NCI-H345 (cell line): ENCODE measurements around the gene RGL1.

Experiments
- DNase-seq: peaks from one replicate; lab custom pipeline; 2025; lab: John Stamatoyannopoulos, UW

RGL1 gene

DNA sequence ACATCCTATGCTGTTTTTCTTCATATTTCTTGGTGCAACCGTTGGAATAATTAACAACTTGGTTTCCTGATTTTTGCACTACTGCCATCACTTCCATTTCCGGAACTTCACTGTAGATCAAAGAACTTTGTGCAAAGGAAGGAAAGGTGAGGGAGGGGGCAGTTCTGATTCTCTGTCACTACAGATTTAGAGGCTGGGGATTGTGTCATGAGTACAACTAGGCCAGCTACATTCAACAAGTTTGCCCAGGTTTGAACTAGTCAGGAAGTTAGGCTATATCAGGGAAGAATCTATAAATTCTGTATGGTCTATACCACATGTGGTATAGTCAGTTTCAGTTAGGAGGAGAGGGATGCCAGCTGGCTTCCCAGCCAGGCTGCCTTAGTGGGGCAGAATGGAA lies 84.2 kb downstream of the RGL1 start:
- no peak for DNase-seq

DNA sequence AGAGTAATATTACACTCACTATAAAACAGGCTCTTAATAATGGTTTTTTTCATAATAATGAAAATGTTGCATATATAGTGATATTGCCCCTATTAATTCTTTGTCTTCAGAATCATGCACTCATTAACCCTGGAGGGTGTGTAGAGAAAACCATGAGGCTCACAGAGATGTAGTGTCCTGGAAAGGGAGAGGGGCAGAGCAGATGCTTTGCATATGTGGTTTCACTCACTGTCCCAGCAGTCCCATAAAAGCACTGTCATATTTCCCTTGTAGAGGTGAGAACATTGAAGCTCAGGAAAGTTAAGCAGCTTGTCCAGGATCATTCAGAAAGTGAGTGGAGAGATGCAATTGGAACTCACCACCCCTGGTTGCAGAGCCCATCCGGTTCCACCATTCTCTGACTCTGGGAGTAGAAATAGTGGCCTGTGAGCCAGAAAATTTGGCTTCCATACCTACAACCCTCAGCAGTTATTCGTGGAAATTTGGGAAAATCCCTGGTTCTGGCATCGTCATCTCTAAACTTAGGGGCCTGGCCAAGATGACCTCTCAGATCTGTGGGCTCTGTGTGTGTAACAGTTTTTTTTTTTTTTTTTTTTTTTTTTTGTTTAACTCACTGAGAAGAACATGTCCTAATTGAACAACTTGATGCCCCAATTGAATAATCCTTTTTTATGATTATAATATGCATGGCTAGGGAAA lies 86.4 kb downstream of the RGL1 start:
- DNase-seq, result no peak

DNA sequence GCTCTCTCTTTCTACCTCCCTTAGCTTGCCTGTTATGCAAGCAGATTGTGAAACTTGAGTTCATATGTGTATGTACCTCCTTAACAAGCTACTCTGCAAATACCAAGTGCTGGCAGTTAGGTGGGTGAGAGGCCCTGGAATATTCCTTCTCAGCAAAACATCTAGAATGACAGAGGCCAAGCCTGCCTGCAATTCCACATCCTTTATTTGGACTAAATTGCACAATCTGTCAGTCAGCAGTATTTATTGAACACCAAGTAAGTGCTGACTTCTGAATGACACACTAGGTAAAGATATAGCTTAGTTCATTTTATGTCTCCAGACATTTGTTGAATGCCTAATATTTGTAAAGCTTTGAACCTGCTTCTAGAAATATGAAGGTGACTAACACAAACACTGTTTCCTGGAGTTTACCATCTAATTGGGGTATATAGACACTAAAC lies 87.5 kb downstream of the RGL1 start:
- DNase-seq, result no peak

DNA sequence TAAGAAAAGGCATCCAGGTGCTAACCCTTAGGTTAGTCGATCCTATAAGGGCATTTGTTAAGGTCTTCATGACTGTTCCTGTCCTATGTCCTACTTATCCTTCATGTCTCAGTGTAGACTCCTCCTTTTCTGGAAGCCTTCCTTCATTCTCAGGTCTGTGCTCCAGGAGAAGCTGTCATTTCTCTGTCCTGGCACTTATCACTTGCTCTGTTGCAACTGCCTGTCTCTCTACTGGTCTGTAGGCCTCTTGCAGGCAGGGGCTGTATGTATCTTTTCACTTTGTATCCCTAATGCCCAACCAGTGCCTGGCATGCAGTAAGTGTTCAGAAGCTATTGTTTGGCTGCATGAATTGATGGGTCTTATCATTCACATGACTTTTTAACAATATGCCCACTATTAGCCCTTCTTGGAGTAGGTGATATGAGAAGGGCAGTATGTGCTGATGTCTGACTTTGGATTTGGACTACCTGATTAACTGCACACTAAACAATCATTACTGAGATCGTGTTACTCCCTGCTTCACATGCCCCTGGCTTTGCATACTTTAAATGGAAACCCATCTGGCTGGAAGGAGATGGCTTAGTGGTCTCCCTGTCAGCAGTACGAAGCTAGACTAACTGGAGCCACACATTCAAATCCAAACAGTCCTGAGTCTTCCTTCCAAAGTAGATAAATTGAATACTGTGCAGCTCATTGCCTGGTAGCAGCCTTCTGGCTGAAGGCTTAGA lies 88.8 kb downstream of the RGL1 start:
- DNase-seq, result no peak

DNA sequence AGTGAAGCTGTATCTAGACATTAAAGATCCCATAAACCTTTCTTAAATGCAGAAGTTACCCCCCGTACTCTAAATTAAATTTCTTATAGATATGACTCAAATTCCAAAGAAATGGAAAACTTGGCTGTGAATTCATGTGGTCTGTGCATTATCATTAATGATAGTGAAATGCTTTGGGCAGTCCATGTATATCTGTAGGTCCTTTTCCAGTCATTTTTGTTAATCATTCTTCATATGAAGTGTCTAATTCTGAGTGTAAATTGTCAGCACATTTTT lies 89.3 kb downstream of the RGL1 start:
- DNase-seq, result no peak

DNA sequence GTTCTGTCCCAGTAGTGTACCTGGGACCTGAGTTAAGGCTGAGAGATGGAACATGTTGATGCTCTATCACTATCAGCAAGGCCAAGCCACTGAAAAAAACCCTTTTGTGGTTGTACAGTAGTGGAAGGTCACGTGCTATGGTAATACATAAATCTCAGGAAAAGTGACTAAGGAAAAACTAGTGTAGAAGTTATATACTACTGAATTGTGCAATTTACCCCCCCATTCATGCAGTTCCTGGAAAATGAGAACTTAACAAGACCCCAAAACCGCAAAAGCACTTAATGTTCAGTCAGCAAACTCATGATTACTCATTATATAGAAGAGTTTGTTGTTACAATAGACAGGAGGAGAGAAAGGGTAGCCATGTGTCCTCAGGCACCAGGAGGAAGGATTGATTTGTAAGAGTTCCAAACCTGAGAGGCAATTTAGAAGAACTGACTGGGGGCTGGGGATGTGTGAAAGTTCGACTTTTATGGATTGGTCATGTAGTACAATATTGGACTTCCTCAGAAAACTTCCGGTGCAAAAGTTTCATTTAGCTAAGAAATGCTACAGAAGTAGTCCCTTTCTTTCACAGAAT lies 91.6 kb downstream of the RGL1 start:
- no peak for DNase-seq

DNA sequence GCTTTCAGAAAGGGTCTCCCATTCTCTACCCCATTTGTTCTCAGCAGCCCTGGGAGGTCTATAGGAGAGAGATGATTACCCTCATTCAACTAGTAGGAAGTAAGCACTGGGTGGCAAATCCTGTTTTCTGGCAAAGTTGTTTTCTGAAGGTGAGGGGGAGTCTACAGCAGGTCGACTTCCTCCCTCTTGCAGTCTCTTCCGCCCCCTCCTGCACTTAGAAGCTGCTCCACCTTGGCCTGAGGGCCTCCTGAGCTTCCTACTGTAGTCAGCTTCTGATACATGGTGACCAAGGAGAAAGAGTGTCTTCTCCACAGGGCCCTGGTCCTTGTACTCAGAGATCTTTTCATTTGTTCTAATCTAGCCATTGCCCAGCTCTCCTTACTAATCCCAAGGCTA lies 93.1 kb downstream of the RGL1 start:
- DNase-seq, result no peak

DNA sequence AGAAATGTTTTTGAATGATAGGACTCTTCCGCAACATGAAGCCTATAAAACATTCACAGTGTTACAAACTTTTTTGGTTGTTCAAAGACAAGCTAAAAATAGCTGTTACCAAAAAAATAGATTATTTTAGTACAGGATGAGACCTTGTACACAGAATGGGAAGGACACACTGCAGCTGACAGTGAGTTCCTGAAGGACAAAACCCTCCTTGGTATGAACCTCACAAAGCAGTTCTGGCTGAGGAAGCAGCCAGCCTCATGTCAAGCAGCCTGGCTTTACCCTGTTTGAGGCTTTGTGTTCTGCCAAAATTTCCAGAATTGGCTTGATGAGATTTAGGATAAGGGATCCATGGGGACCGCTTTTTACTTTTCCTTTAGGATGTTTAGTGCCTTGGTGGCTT lies 93.7 kb downstream of the RGL1 start:
- DNase-seq, result no peak

DNA sequence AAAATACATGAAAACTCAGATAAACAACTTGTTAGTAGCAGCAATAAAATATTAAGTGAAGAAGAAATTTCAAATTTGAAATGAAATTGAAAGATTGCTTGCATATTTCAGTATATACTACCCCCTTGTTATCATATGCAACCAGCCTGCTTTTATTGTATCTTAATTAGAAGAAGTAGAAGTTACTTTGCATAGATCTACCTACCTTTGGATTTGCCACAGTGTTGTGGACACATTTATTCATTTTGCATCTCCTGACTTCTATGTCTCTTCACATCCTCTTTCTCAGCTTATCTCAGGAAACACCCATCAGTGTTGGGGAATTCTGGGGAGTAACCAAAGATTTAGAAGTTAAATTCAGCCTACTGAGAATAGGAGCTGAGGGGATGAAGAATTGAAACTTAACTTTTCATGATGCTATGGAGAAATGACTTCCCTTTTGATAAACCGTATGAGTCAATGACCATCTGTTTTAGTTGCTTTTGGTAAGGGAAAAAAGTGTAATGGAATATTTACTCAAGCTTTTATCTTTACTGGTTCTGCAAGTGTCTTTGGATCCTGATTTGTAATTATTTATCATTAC lies 96.9 kb downstream of the RGL1 start:
- DNase-seq, result no peak

DNA sequence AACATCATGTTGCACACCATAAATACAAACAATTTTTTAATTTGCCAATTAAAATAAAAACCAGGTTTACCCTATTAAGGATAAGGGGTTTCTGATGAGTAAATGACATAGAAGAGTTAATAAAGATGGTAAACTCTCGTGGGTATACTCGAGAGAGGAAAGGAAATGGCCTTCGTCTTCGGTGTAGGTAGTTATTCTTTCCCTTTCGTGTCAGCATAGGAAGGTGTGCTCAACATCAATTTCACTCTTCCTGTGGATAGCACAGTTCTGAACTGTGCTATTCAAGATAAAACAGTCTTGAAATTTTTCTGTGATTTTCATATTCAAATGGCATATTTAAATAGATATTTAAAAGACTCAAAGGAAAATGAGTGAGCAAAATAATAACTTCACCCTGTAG lies 98.2 kb downstream of the RGL1 start:
- DNase-seq, result no peak

DNA sequence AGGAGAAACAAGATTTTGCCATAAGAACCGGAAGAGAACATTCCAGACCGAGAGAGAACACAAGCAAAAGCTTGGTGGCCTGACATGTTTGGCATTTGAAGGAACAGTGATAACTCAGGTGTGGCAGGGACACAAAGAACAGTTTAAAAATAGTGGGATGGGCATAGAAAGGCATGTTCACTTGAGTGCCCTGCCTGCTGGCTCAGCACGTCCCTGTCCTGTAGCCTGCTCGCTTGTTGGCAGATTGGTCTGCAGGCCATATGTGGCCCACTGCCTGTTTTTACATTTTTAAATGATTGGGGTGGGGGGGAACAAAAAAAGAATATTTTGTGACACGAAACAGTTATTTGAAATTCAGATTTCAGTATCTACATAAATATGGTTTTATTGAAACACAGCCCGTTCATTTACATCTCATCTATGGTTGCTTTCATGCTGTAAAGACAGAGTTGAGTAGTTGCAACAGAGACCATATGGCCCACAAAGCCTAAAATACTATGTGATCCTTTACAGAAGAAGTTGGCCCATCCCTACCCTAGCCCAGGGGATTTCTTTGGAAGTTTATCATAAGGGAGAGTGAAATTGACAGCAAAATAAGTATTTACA lies 100.7 kb downstream of the RGL1 start:
- DNase-seq, result no peak

DNA sequence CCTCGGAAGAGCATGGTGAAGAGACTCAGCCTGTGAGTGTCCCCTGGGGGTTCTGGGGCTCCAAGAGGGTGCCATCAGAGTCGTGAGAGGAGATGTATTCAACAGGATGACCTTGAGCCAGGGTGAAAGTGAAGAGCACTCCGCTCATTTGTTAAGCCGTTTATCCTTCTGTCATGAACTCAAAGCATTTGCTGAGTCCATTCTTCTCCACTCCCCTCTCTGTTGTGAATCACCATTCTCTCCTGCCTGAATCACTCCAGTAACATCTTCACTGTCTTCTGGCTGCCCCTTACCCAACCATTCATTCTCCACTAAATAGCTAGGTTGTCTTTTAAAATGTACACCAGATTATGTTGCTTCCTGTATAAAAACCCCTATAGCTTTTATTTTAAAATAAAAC lies 102.2 kb downstream of the RGL1 start:
- no peak for DNase-seq

DNA sequence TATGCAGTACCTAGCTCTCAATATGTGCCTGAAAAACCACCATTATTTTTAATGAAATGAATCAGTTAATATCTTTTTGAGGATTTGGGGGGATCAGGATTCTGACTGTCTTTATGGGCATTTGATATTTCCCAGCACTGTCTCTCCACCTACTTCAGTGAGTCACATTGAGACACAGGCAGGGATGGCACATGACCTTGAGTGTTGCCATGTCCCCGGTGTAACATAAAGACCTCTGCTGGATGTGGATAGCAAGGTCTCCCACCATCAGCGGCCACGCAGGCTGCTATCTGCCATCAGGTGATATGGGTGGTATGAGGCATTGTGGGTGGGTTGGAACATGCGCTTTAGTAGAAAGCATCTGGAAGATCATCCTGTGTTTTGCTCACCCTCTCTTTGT lies 103.2 kb downstream of the RGL1 start:
- DNase-seq, result no peak

DNA sequence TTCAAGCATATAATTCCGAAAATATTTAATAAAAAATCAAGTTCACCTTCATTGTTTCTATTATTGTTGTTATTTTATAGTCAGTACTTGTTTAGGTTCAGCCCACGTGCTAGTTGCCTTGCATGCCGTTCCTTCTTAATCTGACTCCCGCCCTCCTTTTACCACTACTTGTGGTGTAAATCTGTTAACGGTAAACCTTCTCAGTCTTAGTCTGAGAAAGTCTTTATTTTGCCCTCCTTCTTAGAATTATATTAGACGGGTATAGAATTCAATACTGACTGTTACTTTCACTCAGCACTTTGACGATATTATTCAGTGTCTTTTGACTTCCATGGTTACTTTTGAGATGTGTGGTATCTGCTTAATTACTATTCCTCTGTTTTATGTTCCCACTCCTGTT lies 104.8 kb downstream of the RGL1 start:
- no peak for DNase-seq

DNA sequence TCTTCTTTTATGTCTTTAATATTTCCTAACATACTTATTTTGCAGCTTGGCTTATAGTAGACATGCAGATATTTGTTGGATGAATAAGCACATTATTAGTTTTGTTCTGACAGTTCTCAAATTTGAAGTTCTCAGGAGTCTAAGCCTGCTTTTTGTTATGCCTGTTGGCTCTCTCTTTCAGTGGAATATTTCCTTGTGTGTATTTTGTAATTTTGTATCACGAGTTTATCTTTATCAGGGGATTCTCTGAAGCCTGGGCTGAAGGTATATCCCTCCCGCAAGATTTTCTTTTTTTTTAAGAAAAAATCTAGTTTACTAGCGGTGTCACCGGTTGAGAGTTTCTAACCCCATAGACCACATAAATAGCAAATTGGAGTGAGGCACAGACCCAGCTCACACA lies 105.9 kb downstream of the RGL1 start:
- DNase-seq, result no peak

DNA sequence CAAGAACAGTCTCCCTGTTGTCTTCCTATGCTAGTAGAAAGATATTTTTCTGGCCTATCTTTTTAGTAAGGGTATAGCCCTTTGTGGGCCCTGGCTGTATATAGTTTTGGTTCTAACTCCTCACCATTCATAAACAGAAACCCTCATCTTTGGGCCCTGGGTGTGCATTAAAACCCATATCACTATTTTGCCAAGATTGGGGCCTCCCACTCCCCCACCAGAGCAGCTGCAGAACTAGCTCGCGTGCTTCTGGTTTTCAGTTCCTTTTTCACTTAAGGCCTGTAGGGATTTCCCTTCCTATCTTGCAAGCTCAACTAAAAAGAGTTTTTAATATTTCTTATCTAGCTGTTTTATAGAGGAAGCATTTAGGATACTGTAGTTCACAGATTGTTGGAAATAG lies 106.4 kb downstream of the RGL1 start:
- DNase-seq, result no peak

DNA sequence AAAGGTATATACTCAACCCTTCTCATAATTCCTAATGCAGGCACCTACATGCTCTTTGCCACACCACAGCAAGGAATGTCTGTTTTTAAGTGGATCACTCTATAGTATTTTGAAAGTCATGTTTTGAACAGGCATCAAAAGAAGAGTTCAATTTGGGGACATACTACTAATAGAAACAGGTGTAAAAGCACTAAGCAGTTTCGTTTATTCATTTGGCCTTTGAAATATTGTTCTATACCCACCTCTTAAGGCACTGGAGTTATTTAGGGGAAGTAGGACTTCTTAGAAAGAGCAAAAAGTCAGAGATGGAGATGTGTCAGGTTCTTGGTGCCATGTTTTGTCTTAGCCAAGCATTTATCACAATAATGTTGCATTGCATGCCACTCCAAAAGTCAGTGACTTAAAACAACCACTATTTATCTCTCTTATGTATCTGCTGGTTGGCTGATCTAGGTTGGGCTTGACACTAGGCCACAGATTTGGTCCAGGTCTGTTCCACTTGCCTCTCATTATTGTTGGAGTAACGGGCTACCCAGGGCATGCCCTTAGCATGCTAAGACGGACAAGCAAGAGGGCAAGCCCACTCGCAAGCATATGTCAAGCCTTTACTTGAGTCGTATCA lies 107.5 kb downstream of the RGL1 start:
- DNase-seq, result no peak

DNA sequence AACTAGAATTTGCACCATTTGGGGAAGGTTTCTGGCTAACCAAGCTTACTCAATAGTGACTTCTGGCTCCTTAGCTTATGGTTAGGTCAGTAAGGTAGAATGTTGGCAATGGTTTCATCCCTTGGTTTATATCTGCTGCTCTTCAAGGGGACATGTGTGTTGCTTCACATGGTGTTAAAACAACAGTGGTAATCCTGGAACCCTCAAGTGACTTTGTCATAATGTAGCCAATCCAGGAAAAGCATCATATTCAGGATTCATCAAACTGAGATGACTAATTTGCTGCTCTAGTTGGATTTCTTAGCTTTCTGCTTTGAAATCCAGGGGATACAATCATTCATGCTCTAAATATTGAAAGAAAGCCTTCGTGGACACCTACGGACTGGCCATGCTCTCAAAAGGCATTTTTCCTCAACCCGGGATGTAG lies 108.7 kb downstream of the RGL1 start:
- no peak for DNase-seq

DNA sequence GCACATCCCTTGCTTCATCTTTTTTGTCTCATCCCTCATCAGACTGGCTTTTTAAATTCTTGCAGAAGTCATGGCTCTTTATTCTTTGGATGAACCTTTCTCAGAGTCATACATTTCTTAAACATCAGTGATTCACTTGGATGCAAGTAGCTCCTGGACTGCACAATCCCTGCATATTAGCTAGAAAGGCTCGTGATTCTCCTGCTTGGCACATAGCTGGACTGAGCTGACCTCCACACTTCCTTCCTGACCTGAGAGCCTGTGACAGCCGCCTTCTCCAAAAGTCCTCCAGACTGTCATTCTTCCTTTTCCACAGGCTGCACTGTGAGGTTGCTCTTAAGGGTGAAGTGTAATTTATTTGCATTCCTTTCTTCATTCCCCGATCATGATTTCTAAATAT lies 109.4 kb downstream of the RGL1 start:
- DNase-seq, result no peak

DNA sequence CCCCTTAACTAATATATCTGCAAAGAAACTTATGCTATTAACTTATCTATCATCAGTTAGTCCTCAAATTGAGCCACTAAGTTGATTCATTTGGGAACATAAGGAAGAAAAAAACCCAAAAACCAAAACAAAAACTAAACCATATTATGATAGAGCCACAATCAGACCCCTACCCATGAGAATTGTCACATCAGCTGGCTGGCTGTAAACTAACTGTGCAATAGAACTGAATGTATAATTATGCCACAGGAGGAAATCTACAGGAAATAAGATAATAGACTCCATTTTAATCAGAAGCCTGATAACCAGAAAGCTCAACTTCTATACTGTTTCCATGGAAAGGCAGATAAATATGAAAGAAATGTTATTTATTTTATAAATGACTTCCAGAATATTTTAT lies 110.0 kb downstream of the RGL1 start:
- DNase-seq, result no peak

DNA sequence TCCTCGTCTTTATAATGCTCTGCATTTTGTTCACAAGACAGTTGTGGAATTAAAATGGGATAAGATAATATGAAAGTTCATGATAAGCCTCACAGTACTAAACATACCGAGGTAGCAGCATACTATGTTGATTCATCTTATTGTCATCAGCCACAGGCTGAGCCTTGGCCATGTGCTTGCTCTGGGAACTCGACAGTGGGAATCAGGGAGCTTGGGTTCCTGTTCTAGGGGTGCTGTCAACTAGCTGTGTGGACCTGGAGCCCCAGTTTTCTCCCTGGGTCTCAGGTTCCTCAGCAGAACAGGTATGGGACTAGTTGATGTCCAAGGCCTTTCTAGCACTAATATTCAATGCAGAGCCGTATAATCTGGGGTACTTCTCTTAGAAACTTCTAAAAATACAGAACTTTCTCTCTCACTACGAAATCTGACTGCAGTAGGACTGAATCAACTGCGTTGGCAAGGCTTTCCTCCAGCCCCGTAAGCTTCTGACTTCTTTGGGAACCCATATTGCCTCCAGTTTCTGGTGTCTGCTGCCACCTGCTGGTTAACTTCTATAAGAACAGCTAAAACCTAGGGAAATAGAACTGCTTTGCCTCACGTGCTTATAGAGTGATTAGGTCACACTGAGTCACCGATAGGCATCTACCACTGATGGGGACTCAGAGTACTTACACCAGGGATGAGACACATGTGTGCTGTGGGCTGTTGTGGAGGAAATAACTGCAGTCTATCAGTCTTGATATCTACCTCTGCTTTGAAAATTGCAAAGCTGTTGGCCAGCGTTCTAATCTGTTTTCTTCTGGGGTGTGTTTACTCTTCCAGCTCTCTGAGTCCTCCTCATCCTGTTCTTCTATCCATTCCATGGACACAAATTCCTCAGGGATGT lies 110.9 kb downstream of the RGL1 start:
- DNase-seq, result peak; percentile 84

DNA sequence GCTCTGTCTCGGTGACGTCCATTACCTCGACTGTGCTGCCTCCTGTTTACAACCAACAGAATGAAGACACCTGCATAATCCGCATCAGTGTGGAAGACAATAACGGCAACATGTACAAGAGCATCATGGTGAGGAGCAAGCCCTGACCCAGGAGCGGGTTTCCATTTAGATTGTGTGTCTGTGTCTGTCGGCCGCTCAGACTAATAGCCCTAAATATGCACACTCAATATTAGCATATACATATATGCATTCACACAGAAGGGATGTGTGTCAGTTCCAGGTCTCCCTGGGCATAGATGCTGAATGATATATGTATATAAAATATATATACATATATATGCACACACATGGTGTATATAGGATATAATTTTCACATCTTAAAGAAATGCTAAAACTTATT lies 111.7 kb downstream of the RGL1 start:
- DNase-seq, result no peak
